Measurements from ENCODE around the gene BAG3.

The BAG3 gene

DNA sequence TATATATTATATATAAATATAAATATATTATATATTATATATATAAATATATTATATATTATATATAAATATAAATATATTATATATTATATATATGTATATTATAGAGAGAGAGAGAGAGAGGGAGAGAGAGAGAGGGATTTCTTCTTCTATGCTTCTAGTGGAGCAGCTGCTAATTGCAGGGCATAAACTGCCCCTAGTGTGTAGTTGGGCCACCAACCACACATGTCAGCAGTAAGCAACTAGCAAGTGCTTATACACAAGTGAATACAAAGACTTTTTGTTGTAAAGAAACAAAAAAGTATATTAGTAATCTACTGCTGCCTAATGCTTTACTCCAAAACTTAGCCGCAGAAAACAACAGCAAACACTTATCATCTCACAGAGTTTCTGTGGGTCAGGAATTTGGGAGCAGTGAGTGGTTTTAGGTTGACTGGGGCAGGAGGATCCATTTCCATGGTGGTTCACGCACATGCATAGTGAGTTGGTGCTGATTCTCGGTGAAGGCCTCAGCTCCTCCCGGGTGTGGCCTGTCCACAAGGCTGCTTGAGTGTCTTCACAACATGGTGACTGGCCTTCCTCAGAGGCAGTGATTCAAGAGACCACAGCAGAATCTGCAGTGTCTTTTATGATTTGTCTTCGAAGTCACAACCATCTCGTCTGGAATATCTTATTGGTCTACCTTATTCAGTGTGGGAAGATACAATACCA, 25.5 kb upstream of the BAG3 start:
- H3K9me3 Mint-ChIP-seq = no peaks in the 10 kb centered on the region
- H3K4me3 Mint-ChIP-seq = no peak overlapping the region
- peaks cover 1% of the 10 kb centered on the region for H3K4me1 Mint-ChIP-seq (ENCODE audit: low read depth)
- no peak for DNase-seq
- H3K27ac Mint-ChIP-seq = no peak overlapping the region
- no peaks in the 10 kb centered on the region for H3K36me3 Mint-ChIP-seq (ENCODE audit: low read depth)
- H3K27me3 Mint-ChIP-seq = no peaks in the 10 kb centered on the region

DNA sequence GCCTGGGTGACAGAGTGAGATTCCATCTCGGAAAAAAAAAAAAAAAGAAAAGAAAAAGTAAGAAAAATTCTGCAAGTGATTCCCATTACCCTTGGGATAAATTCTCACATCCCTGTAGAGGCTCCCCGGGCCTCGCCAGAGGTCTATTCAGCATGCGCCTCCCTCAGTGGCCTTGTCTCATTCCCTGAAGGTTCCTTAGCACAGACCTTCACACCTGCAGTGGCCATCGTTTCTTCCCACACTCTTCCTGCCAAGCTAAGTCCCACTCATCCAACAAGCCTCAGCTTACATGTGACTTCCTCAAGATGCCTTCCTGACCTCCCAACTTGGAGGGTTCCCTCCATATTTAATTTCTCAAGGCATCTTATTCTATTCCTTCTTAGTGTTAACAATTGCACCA, 20.9 kb upstream of the BAG3 start:
- Mint-ChIP-seq H3K9me3 (no peaks in the 10 kb centered on the region), H3K4me1 (ENCODE audit: low read depth) (no peaks in the 10 kb centered on the region), H3K27me3 (no peaks in the 10 kb centered on the region), H3K4me3 (no peak overlapping the region), H3K36me3 (ENCODE audit: low read depth) (no peaks in the 10 kb centered on the region), H3K27ac (no peak overlapping the region)
- DNase-seq = no peak

DNA sequence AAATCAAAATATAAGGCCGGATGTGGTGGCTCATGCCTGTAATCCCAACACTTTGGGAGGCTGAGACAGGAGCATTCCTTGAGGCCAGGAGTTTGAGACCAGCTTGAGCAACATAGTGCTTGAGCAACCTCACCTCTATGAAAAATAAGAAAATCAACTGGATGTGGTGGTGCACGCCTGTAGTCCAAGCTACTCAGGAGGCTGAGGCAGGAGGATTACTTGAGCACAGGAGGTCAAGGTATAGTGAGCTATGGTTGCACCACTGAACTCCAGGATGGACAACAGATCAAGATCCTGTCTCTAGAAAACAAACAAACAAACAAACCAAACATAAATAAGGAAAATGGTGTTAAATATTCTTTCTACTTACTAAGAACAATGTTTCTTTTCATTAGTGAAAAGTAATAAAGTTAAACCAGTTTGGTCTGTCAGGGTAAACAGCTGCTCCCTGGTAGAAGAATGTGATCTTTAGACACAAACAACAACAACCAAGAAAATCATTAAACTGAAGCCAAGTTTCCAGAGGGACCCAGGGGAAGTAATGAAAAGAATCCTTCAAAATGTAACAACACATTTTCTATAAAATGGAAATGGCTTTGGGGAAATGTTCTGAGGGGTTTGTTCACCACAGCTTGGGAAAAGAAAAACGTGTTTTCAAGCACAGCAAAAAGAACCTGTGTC, 17.5 kb upstream of the BAG3 start:
- Mint-ChIP-seq H3K27me3 (no peaks in the 10 kb centered on the region), H3K36me3 (ENCODE audit: low read depth) (no peaks in the 10 kb centered on the region), H3K9me3 (no peaks in the 10 kb centered on the region), H3K4me1 (ENCODE audit: low read depth) (no peaks in the 10 kb centered on the region), H3K4me3 (no peak overlapping the region), H3K27ac (no peak overlapping the region)
- DNase-seq = no peak

- H3K4me3 Mint-ChIP-seq = no peak overlapping the region
- no peaks in the 10 kb centered on the region for H3K9me3 Mint-ChIP-seq
- DNase-seq = no peak
- H3K27ac Mint-ChIP-seq = no peak overlapping the region
- no peaks in the 10 kb centered on the region for H3K4me1 Mint-ChIP-seq (ENCODE audit: low read depth)
- no peaks in the 10 kb centered on the region for H3K36me3 Mint-ChIP-seq (ENCODE audit: low read depth)
- H3K27me3 Mint-ChIP-seq = no peaks in the 10 kb centered on the region
Measured at GRCh38 chr10:119634219-119634544, 17.0 kb upstream of the BAG3 start.

DNA sequence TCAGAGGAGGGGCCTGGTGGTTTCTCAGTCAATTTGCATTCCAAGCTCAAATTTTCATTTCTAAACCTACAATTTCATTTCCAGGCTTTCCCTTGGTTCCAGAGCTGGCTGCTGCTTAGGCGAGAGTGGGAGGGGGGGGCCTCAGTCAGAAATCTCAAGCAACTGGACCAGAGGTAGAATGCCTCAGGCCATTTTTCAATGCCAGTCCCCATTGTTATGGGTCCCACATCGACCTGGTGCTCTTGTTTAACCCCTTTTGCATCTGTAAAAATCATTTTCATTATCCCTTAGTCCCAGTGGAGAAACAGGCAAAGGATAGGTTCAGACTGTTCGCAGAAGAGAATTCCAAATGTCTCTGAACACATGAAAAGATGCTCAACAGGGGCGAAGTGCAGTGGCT, 13.5 kb upstream of the BAG3 start:
- Mint-ChIP-seq H3K36me3 (ENCODE audit: low read depth) (no peaks in the 10 kb centered on the region), H3K9me3 (no peaks in the 10 kb centered on the region), H3K27ac (no peak overlapping the region), H3K4me1 (ENCODE audit: low read depth) (peaks cover 13% of the 10 kb centered on the region), H3K4me3 (no peak overlapping the region), H3K27me3 (no peaks in the 10 kb centered on the region)
- no peak for DNase-seq

DNA sequence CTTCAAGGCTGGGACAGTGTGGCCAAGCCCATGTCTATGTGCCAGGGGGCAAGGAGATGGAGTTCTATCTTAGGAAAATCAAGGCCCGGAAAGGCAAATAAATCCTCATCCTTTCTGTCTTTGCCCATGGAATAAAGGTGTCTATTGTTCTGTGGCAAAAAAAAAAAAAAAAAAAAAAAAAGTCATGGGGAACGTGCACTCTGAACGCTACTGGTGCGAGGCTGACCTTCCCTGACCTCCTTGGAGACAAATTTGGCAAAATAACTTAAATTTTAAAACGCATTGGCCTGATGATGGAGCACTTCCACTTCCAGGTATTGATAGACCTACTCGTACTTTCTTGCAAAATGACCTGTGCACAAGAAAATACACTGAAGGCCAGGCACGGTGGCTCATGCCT, 12.2 kb upstream of the BAG3 start:
- no peak overlapping the region for H3K4me3 Mint-ChIP-seq

GRCh38 chr10:119640384-119640783, 10.8 kb upstream of the BAG3 start:
- Mint-ChIP-seq H3K27ac (no peak overlapping the region), H3K9me3 (no peaks in the 10 kb centered on the region), H3K36me3 (ENCODE audit: low read depth) (no peaks in the 10 kb centered on the region), H3K4me3 (no peak overlapping the region), H3K4me1 (ENCODE audit: low read depth) (peaks cover 24% of the 10 kb centered on the region), H3K27me3 (no peaks in the 10 kb centered on the region)
- no peak for DNase-seq

More for the DNA sequence above, 12.2 kb upstream of the BAG3 start:
- no peak for DNase-seq
- Mint-ChIP-seq H3K27me3 (no peaks in the 10 kb centered on the region), H3K27ac (no peak overlapping the region), H3K4me1 (ENCODE audit: low read depth) (peaks cover 24% of the 10 kb centered on the region), H3K9me3 (no peaks in the 10 kb centered on the region), H3K36me3 (ENCODE audit: low read depth) (no peaks in the 10 kb centered on the region)

DNA sequence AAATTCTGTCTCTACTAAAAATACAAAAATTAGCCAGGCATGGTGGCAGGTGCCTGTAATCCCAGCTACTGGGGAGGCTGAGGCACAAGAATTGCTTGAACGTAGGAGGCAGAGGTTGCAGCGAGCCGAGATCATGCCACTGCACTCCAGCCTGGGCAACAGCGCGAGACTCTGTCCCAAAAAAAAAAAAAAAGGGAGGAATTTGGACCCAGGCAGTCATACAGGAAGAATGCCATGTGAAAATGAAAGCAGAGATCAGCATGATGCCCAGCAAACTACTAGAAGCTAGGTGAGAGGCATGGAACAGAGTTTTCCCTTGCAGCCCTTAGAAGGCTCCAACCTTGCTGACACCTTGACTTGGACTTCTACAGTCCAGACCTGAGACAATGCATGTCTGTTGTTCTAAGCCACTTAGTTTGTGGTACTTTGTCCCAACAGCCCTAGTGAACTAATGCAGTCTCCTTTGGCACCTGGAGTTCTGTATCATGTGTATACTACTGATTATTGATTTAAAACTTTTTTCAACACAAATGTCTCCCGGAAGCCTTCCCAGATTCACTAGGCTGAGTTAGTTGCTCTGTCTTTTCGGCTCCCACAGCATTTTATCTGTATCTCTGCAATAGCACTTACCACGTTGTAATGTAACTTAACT, 10.2 kb upstream of the BAG3 start:
- H3K4me1 Mint-ChIP-seq (ENCODE audit: low read depth) = peaks cover 24% of the 10 kb centered on the region
- H3K9me3 Mint-ChIP-seq = no peaks in the 10 kb centered on the region
- H3K27me3 Mint-ChIP-seq = no peaks in the 10 kb centered on the region
- no peaks in the 10 kb centered on the region for H3K36me3 Mint-ChIP-seq (ENCODE audit: low read depth)
- no peak overlapping the region for H3K27ac Mint-ChIP-seq
- DNase-seq = no peak
- no peak overlapping the region for H3K4me3 Mint-ChIP-seq

- H3K4me3 Mint-ChIP-seq = no peak overlapping the region
- no peaks in the 10 kb centered on the region for H3K27me3 Mint-ChIP-seq
- no peak for DNase-seq
- peaks cover 24% of the 10 kb centered on the region for H3K4me1 Mint-ChIP-seq (ENCODE audit: low read depth)
- no peak overlapping the region for H3K27ac Mint-ChIP-seq
- H3K9me3 Mint-ChIP-seq = no peaks in the 10 kb centered on the region
- no peaks in the 10 kb centered on the region for H3K36me3 Mint-ChIP-seq (ENCODE audit: low read depth)
Measured at GRCh38 chr10:119642556-119643111, 8.5 kb upstream of the BAG3 start.

DNA sequence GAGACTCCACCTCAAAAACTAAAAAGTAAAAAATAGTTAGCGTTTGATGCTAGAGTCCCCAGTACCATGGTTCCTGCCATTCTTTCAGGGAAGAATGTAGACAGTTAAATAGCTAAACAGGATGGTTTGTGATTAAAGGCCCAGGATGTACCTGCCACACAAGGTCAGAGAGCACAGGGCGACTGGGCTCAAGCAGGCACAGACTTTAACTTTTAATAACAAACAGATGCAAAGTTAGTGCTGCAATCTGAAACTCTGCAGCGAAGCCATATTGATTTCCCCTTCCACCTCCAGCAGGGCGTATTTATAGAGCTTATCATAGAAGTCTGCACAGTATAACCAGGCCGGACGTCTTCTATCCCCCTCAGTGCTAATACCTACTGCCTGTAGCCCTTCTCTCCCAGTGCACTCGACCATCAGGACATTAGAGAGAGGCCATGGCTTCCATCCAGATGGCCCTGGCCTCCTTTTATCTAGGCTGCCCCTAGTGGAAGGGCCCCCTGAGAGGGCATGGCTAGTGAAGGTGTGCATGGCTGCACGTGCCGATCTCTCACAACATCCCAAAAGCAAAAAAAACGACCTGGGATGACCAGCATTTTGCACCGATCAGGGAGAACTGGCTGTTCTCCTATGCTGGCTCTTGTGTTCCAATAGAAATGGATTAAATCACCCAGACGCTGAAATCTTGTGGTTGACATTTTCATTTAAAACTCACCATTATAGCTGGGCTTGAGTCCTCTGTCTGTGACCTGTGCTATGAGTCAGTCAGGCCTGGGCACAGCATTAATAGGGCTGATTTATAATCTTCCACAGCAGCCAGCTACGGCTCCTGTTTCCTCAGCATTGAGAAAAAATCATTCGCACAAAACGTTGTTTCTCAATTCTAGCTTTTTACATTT, 7.6 kb upstream of the BAG3 start:
- no peak for DNase-seq
- Mint-ChIP-seq H3K4me1 (ENCODE audit: low read depth) (peaks cover 24% of the 10 kb centered on the region), H3K4me3 (no peak overlapping the region), H3K9me3 (no peaks in the 10 kb centered on the region), H3K27me3 (no peaks in the 10 kb centered on the region), H3K27ac (no peak overlapping the region), H3K36me3 (ENCODE audit: low read depth) (no peaks in the 10 kb centered on the region)

DNA sequence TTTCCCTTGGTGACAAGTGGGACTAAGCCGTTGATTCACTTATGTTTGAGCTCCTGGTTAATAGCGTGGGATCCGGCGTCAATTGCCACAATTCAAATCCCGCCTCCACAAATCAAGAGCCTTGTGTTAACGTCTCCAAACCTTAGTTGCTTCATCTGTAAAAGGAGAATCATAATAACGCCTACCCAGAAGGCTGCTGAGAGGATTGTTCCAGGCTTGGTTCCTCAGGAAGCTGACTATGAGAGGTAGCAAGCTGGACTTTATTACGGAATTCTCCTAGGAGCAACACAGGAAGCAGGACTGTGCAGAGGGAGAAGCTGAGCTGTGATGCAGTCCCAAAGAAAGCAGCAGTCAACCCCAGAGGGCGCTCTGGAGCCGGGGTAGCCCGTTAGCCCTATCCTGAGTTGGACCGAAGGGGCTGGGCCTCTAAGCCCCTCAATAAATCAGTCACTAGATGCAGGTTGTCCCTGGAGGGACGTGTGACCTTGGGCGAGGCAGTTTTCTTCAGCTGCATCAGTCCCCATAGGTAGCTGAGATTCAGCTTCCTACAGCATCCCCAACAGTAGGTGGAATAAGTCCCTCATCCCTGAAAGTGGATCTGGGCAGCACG, 6.9 kb upstream of the BAG3 start:
- H3K4me1 Mint-ChIP-seq (ENCODE audit: low read depth) = peaks cover 24% of the 10 kb centered on the region
- H3K9me3 Mint-ChIP-seq = no peaks in the 10 kb centered on the region
- no peak overlapping the region for H3K27ac Mint-ChIP-seq
- H3K4me3 Mint-ChIP-seq = no peak overlapping the region
- no peaks in the 10 kb centered on the region for H3K27me3 Mint-ChIP-seq
- no peak for DNase-seq
- H3K36me3 Mint-ChIP-seq (ENCODE audit: low read depth) = no peaks in the 10 kb centered on the region

GRCh38 chr10:119644994-119645393, 6.2 kb upstream of the BAG3 start:
- Mint-ChIP-seq H3K36me3 (ENCODE audit: low read depth) (no peaks in the 10 kb centered on the region), H3K9me3 (no peaks in the 10 kb centered on the region), H3K4me1 (ENCODE audit: low read depth) (peaks cover 27% of the 10 kb centered on the region), H3K27ac (no peak overlapping the region), H3K27me3 (no peaks in the 10 kb centered on the region), H3K4me3 (no peak overlapping the region)
- no peak for DNase-seq

GRCh38 chr10:119650062-119650461, 1.1 kb upstream of the BAG3 start:
- H3K9me3 Mint-ChIP-seq = no peaks in the 10 kb centered on the region
- H3K4me1 Mint-ChIP-seq (ENCODE audit: low read depth) = peaks cover 37% of the 10 kb centered on the region
- H3K27ac Mint-ChIP-seq = peak overlapping the region; percentile 98
- DNase-seq = no peak
- H3K36me3 Mint-ChIP-seq (ENCODE audit: low read depth) = peaks cover 12% of the 10 kb centered on the region
- peak overlapping the region; percentile 94 for H3K4me3 Mint-ChIP-seq
- no peaks in the 10 kb centered on the region for H3K27me3 Mint-ChIP-seq
